Middle frontal gyrus (tissue), 1 donor: Measurements from ENCODE around the gene LRCH2.
"Not testable (repeated sequence)": the region's sequence is repeated elsewhere in the genome, so short reads cannot be mapped to it uniquely, and the experiment has no call there.

Source experiments
- DNase-seq: peaks from one replicate; pipeline ENCODE4 v3.0.0-alpha.2; 2015; ENCODE audit warnings: low spot score; ENCODE audit errors: extremely low spot score

LRCH2 gene

GRCh38 chrX:115209547-115209946, 24.3 kb downstream of the LRCH2 start:
- not testable (repeated sequence) for DNase-seq

- DNase-seq = no peak
Observed at GRCh38 chrX:115204040-115204439, 29.9 kb downstream of the LRCH2 start.

GRCh38 chrX:115192244-115192700, 41.6 kb downstream of the LRCH2 start:
- DNase-seq = no peak

GRCh38 chrX:115191490-115192243, 42.2 kb downstream of the LRCH2 start:
- DNase-seq = no peak

- no peak for DNase-seq
Observed at GRCh38 chrX:115190636-115191489, 43.0 kb downstream of the LRCH2 start.

GRCh38 chrX:115189646-115190635, 44.0 kb downstream of the LRCH2 start:
- no peak for DNase-seq

GRCh38 chrX:115189110-115189509, 44.8 kb downstream of the LRCH2 start, which contains the start of gene RBMXL3:
RBMXL3 (plus strand) TSS chrX:115189410; CDS start chrX:115189442, 32 bp downstream.
- no peak for DNase-seq

- no peak for DNase-seq
Observed at GRCh38 chrX:115183980-115184379, 49.9 kb downstream of the LRCH2 start.

GRCh38 chrX:115178473-115178872, 55.4 kb downstream of the LRCH2 start:
- DNase-seq = no peak

GRCh38 chrX:115177932-115178331, 56.0 kb downstream of the LRCH2 start:
- DNase-seq = no peak

- no peak for DNase-seq
Observed at GRCh38 chrX:115174548-115174947, 59.3 kb downstream of the LRCH2 start.

GRCh38 chrX:115173181-115173580, 60.7 kb downstream of the LRCH2 start:
- DNase-seq = no peak

GRCh38 chrX:115147220-115147619, 86.7 kb downstream of the LRCH2 start:
- no peak for DNase-seq

- no peak for DNase-seq
Observed at GRCh38 chrX:115142057-115142456, 91.8 kb downstream of the LRCH2 start.

- no peak for DNase-seq
Observed at GRCh38 chrX:115138040-115138439, 95.9 kb downstream of the LRCH2 start.

GRCh38 chrX:115134382-115134781, 99.5 kb downstream of the LRCH2 start:
- DNase-seq = no peak

GRCh38 chrX:115112411-115112810, 121.5 kb downstream of the LRCH2 start:
- no peak for DNase-seq

GRCh38 chrX:115098897-115099296, 135.0 kb downstream of the LRCH2 start:
- no peak for DNase-seq

- DNase-seq = no peak
Observed at GRCh38 chrX:115093191-115093590, 140.7 kb downstream of the LRCH2 start.

- DNase-seq = no peak
Observed at GRCh38 chrX:115089419-115089818, 144.5 kb downstream of the LRCH2 start.

- DNase-seq = no peak
Observed at GRCh38 chrX:115068896-115069295, 165.0 kb downstream of the LRCH2 start.
